ENCODE data around the gene ZNF512B.
"Not testable (repeated sequence)": the region's sequence is repeated elsewhere in the genome, so short reads cannot be mapped to it uniquely, and the experiment has no call there.

Gene ZNF512B

GRCh38 chr20:63964412-63964811 lies 5.3 kb downstream of the ZNF512B start:
- H3K27ac ChIP-seq = no peak overlapping the region
- no peak for TF ChIP-seq CTCF (conservative IDR thresholded peaks at IDR 0.05)

- no peak for TF ChIP-seq CTCF (conservative IDR thresholded peaks at IDR 0.05)
These were observed 5.9 kb downstream of the ZNF512B start for GRCh38 chr20:63963784-63964301.

GRCh38 chr20:63963348-63963741 lies 6.4 kb downstream of the ZNF512B start:
- no peak for TF ChIP-seq CTCF (conservative IDR thresholded peaks at IDR 0.05)
- H3K27ac ChIP-seq = no peak overlapping the region

More at GRCh38 chr20:63963784-63964301, 5.9 kb downstream of the ZNF512B start:
- no peak overlapping the region for H3K27ac ChIP-seq

GRCh38 chr20:63962426-63963347 lies 7.0 kb downstream of the ZNF512B start:
- H3K27ac ChIP-seq = no peak overlapping the region
- no peak for TF ChIP-seq CTCF (conservative IDR thresholded peaks at IDR 0.05)

GRCh38 chr20:63961664-63962425 lies 7.9 kb downstream of the ZNF512B start:
- no peak for TF ChIP-seq CTCF (conservative IDR thresholded peaks at IDR 0.05)
- H3K27ac ChIP-seq = no peak overlapping the region

- not testable (repeated sequence) for H3K27ac ChIP-seq
These were observed 8.8 kb downstream of the ZNF512B start for GRCh38 chr20:63960654-63961621.

GRCh38 chr20:63959699-63960075 lies 10.0 kb downstream of the ZNF512B start:
- TF ChIP-seq CTCF (conservative IDR thresholded peaks at IDR 0.05) = no peak
- H3K27ac ChIP-seq = no peak overlapping the region

Data from VCaP (cell line).